HEK293 (cell line): Measurements from ENCODE around the gene CPA2.

Experiments used
- CTCF ChIP-seq: fragments of 450-650 bp; formaldehyde crosslinking; IDR thresholded peaks from 2 replicates; pipeline ENCODE4 v1.5.1; 2016; ENCODE audit warnings: missing biosample characterization, missing genetic modification characterization
- RBAK ChIP-seq: fragments of 450-650 bp; formaldehyde crosslinking; IDR thresholded peaks from 2 replicates; pipeline ENCODE4 v1.5.1; 2016; ENCODE audit warnings: missing biosample characterization, missing genetic modification characterization
- REPIN1 ChIP-seq: fragments of 450-650 bp; formaldehyde crosslinking; IDR thresholded peaks from 2 replicates; pipeline ENCODE4 v1.5.1; 2017; ENCODE audit warnings: missing biosample characterization, missing genetic modification characterization, low read depth
- SP7 ChIP-seq: fragments of 450-650 bp; formaldehyde crosslinking; IDR thresholded peaks from 2 replicates; pipeline ENCODE4 v1.5.1; 2016; ENCODE audit warnings: missing biosample characterization, missing genetic modification characterization
- TCF7L2 ChIP-seq: IDR thresholded peaks from 2 replicates; pipeline ENCODE4 v1.6.1; 2011; ENCODE audit warnings: low read depth, mild to moderate bottlenecking, inconsistent platforms, low read length, moderate library complexity, borderline replicate concordance
- ZNF169 ChIP-seq: fragments of 450-650 bp; formaldehyde crosslinking; IDR thresholded peaks from 2 replicates; pipeline ENCODE4 v1.5.1; 2016; ENCODE audit warnings: missing biosample characterization, missing genetic modification characterization
- ZNF24 ChIP-seq: fragments of 450-650 bp; formaldehyde crosslinking; IDR thresholded peaks from 2 replicates; pipeline ENCODE4 v1.5.1; 2016; ENCODE audit warnings: missing biosample characterization, missing genetic modification characterization
- ZNF280D ChIP-seq: fragments of 450-650 bp; formaldehyde crosslinking; IDR thresholded peaks from 2 replicates; pipeline ENCODE4 v1.5.1; 2016; ENCODE audit warnings: missing biosample characterization, missing genetic modification characterization
- ZNF560 ChIP-seq: fragments of 450-650 bp; formaldehyde crosslinking; IDR thresholded peaks from 2 replicates; pipeline ENCODE4 v1.5.1; 2017; ENCODE audit warnings: missing biosample characterization, missing genetic modification characterization, borderline replicate concordance
- TF ChIP-seq, protein P1 (sequence below): fragments of 450-650 bp; formaldehyde crosslinking; IDR thresholded peaks from 2 replicates; pipeline ENCODE4 v1.5.1; 2016; ENCODE audit warnings: missing biosample characterization, missing genetic modification characterization, low read depth
- TF ChIP-seq, protein P2 (sequence below): fragments of 450-650 bp; formaldehyde crosslinking; IDR thresholded peaks from 2 replicates; pipeline ENCODE4 v1.5.1; 2017; ENCODE audit warnings: missing biosample characterization, missing genetic modification characterization
- TF ChIP-seq, protein P3 (sequence below): fragments of 450-650 bp; formaldehyde crosslinking; conservative IDR thresholded peaks from 2 replicates; pipeline ENCODE4 v1.5.1; 2016; ENCODE audit warnings: low read depth, missing biosample characterization, missing genetic modification characterization
- TF ChIP-seq, protein P4 (sequence below): fragments of 450-650 bp; formaldehyde crosslinking; IDR thresholded peaks from 2 replicates; pipeline ENCODE4 v1.5.1; 2017; ENCODE audit warnings: missing biosample characterization, missing genetic modification characterization

DNA sequence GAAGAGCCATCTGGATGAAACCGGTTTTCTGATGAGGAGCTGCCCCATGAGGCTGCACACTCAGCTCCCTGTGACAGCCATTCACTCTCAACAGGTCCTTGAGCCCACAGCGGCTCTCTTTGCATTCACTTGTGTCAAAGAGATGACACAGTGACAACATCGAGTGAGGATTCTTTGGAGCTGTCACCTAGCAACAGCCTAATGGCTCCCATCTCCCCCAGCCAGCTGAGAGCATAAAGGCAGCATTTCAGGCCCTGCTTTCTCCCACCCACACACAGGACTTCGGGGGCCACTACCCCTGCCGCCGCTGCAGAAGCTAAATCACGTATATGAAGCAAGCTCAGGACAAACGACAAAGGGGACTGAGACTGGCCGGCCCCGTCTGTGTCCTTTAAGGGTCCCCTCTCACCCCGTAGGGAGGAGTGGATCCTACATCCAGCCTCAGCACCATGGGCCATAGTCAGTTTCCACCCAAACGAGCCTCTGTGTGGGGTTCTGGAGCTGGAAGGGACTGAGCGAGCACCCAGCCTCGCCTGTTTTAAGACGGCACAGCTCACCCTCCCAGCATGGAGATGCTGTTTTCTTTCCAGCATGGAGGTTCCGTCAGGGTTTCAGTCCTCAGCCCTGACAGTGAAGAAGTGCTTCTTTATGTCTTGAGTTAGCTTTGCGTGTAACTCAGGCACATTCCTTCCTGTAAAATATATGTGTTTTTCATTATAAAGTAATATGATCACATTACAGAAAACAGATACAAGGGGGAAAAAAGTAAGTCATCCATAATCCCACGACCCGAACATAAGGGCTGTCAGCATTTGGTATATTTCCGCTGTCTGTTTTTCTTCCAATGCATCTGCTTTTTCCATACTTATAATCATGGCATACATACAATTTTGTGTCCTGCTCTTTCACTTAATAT lies 31.2 kb downstream of the CPA2 start:
- TF ChIP-seq ZNF280D (no peak), SP7 (tag by site-specific recombination) (no peak), ZNF169 (tag by site-specific recombination) (no peak), REPIN1 (tag by site-specific recombination) (no peak), RBAK (tag by site-specific recombination) (no peak), CTCF (tag by site-specific recombination) (no peak), ZNF24 (no peak), TCF7L2 (no peak), ZNF560 (tag by site-specific recombination) (no peak)
- TF ChIP-seq, protein P1, sequence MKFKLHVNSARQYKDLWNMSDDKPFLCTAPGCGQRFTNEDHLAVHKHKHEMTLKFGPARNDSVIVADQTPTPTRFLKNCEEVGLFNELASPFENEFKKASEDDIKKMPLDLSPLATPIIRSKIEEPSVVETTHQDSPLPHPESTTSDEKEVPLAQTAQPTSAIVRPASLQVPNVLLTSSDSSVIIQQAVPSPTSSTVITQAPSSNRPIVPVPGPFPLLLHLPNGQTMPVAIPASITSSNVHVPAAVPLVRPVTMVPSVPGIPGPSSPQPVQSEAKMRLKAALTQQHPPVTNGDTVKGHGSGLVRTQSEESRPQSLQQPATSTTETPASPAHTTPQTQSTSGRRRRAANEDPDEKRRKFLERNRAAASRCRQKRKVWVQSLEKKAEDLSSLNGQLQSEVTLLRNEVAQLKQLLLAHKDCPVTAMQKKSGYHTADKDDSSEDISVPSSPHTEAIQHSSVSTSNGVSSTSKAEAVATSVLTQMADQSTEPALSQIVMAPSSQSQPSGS (tag by site-specific recombination) = no peak
- TF ChIP-seq, protein P2, sequence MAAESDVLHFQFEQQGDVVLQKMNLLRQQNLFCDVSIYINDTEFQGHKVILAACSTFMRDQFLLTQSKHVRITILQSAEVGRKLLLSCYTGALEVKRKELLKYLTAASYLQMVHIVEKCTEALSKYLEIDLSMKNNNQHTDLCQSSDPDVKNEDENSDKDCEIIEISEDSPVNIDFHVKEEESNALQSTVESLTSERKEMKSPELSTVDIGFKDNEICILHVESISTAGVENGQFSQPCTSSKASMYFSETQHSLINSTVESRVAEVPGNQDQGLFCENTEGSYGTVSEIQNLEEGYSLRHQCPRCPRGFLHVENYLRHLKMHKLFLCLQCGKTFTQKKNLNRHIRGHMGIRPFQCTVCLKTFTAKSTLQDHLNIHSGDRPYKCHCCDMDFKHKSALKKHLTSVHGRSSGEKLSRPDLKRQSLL = no peak
- TF ChIP-seq, protein P3, sequence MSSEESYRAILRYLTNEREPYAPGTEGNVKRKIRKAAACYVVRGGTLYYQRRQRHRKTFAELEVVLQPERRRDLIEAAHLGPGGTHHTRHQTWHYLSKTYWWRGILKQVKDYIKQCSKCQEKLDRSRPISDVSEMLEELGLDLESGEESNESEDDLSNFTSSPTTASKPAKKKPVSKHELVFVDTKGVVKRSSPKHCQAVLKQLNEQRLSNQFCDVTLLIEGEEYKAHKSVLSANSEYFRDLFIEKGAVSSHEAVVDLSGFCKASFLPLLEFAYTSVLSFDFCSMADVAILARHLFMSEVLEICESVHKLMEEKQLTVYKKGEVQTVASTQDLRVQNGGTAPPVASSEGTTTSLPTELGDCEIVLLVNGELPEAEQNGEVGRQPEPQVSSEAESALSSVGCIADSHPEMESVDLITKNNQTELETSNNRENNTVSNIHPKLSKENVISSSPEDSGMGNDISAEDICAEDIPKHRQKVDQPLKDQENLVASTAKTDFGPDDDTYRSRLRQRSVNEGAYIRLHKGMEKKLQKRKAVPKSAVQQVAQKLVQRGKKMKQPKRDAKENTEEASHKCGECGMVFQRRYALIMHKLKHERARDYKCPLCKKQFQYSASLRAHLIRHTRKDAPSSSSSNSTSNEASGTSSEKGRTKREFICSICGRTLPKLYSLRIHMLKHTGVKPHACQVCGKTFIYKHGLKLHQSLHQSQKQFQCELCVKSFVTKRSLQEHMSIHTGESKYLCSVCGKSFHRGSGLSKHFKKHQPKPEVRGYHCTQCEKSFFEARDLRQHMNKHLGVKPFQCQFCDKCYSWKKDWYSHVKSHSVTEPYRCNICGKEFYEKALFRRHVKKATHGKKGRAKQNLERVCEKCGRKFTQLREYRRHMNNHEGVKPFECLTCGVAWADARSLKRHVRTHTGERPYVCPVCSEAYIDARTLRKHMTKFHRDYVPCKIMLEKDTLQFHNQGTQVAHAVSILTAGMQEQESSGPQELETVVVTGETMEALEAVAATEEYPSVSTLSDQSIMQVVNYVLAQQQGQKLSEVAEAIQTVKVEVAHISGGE (tag by site-specific recombination) = no peak
- TF ChIP-seq, protein P4, sequence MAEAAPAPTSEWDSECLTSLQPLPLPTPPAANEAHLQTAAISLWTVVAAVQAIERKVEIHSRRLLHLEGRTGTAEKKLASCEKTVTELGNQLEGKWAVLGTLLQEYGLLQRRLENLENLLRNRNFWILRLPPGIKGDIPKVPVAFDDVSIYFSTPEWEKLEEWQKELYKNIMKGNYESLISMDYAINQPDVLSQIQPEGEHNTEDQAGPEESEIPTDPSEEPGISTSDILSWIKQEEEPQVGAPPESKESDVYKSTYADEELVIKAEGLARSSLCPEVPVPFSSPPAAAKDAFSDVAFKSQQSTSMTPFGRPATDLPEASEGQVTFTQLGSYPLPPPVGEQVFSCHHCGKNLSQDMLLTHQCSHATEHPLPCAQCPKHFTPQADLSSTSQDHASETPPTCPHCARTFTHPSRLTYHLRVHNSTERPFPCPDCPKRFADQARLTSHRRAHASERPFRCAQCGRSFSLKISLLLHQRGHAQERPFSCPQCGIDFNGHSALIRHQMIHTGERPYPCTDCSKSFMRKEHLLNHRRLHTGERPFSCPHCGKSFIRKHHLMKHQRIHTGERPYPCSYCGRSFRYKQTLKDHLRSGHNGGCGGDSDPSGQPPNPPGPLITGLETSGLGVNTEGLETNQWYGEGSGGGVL (tag by site-specific recombination) = no peak
